Tibial nerve (tissue), 4 donors: ENCODE measurements around the gene MEDAG.
A peak's percentile ranks its signal among the peaks of the same experiment; 100 is the strongest.

ENCODE experiments used
- EP300 ChIP-seq, 2 donors: sonication (generic); formaldehyde crosslinking; IDR thresholded peaks; one replicate each; pipeline ENCODE4 v1.6.1; 2017; ENCODE audit warnings: antibody characterized with exemption in 2 of 2, mild to moderate bottlenecking in 1 of 2
- POLR2A ChIP-seq, 2 donors: fragments of 450-650 bp; IDR thresholded peaks; one replicate each; pipeline ENCODE4 v1.6.1; 2017; ENCODE audit warnings: antibody characterized with exemption in 2 of 2, mild to moderate bottlenecking in 2 of 2, moderate library complexity in 2 of 2
- TF ChIP-seq, protein P1 (sequence below), 5 experiments: fragments of 200-600 bp in 3 of 5; fragments of 450-650 bp in 2 of 5; sonication (generic) in 3 of 5; IDR thresholded peaks; one replicate each; pipeline ENCODE4 v1.5.1; 2016 to 2019; ENCODE audit warnings: antibody characterized with exemption in 5 of 5, mild to moderate bottlenecking in 3 of 5, moderate library complexity in 2 of 5

DNA sequence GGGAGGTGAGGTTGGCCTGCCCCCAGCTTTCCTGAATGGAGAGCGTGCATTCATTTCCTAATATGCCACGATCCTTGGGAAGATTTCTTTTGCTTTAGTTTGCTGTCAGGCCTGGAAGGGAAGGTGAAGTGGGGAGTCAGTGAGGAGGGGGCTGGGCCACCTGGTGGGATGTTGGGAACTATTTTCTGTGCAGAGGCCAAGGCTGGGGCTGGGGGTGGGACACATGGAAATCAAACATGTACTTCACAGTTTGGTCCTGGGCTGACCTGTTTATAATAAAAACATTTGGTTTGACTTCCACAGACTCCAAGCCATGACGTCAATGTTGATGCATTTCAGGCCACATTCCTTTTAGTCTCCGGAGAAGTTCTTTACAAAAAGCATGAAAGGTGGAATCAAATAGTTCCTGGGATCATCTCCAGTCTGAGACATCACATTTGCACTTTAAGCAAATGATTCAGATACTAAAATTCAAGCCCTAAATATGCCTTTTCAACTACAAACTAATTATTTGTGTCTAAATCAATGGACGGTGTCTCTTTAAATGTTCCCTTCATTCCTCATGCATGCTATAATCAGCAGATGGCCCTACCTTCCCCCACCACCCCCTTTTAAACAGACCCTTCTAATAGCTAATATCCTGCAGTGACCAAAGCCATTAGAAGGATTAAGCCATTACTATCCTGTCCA, 41.5 kb upstream of the MEDAG start:
- TF ChIP-seq, protein P1, sequence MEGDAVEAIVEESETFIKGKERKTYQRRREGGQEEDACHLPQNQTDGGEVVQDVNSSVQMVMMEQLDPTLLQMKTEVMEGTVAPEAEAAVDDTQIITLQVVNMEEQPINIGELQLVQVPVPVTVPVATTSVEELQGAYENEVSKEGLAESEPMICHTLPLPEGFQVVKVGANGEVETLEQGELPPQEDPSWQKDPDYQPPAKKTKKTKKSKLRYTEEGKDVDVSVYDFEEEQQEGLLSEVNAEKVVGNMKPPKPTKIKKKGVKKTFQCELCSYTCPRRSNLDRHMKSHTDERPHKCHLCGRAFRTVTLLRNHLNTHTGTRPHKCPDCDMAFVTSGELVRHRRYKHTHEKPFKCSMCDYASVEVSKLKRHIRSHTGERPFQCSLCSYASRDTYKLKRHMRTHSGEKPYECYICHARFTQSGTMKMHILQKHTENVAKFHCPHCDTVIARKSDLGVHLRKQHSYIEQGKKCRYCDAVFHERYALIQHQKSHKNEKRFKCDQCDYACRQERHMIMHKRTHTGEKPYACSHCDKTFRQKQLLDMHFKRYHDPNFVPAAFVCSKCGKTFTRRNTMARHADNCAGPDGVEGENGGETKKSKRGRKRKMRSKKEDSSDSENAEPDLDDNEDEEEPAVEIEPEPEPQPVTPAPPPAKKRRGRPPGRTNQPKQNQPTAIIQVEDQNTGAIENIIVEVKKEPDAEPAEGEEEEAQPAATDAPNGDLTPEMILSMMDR (IDR thresholded peaks at IDR 0.05): no peak
- TF ChIP-seq POLR2A (IDR thresholded peaks at IDR 0.05) (no peak), EP300 (IDR thresholded peaks at IDR 0.05) (peak in 1 of 2 donors; percentile 25)
